Measurements from ENCODE around the gene DDX1. TPM values are rescaled to one million over a fixed set of nuclear protein-coding genes. Genes with fewer than 3 reads are reported as not detected.

DDX1 gene
- total and polyA plus RNA-seq, 10 of the 15 experiments (the other 5 are each of a cell fraction or from before 2014, with no cell fraction given), result 53.2 to 134 (median 85.6) TPM

GRCh38 chr2:15640261-15640711 is 48.6 kb downstream of the DDX1 start:
- in situ Hi-C loops (cut with MboI), result loop anchor here (10.0 kb wide), 2 partner anchors 975 to 1115 kb away; no protein-coding TSS in a partner anchor
- H3K9me3 ChIP-seq (replicated peaks; ENCODE audit: control insufficient read depth, insufficient read depth, low read length), result no peaks in the 10 kb centered on the region
- H2AFZ ChIP-seq (ENCODE audit: control insufficient read depth, low read depth, low read length), result no peak overlapping the region
- H3K4me2 ChIP-seq (ENCODE audit: control insufficient read depth, insufficient read depth), result no peak overlapping the region
- 78% methylated on average over 6 of the region's 6 CpGs for WGBS (ENCODE audit: insufficient coverage, insufficient replicate concordance, low lambda C conversion rate, missing lambda C conversion rate)
- H3K9ac ChIP-seq (ENCODE audit: control insufficient read depth, insufficient read depth, low read length), result no peak overlapping the region
- H4K20me1 ChIP-seq (ENCODE audit: control insufficient read depth, insufficient read depth), result no peaks in the 10 kb centered on the region
- SMC1A ChIA-PET (ENCODE audit: uncharacterized antibody, unreplicated experiment), result no interaction called here
- POLR2A ChIA-PET, result no interaction called here
- DNase-seq (ENCODE audit: low read depth, low spot score), result no peak
- H3K36me3 ChIP-seq (ENCODE audit: control insufficient read depth in 2 of 2, insufficient read depth in 2 of 2, low read length in 1 of 2), result peaks cover 0 to 7% of the 10 kb centered on the region in 2 experiments; a peak in 2 of 4 replicates
- no TSS peak for BruUV-seq (replicated peaks)
- intact Hi-C loops (cut with micrococcal nuclease; ENCODE audit: unreplicated experiment), result no loop called here
- no peaks in the 10 kb centered on the region for H3K79me2 ChIP-seq (ENCODE audit: control insufficient read depth, insufficient read depth, low read length)
- H3K4me3 ChIP-seq, result no peak overlapping the region
- no peak for TF ChIP-seq CBX3 (IDR thresholded peaks at IDR 0.05; ENCODE audit: borderline replicate concordance, low read depth)
- TF ChIP-seq BHLHE40 (IDR thresholded peaks at IDR 0.05; ENCODE audit: borderline replicate concordance in 1 of 2, low read depth in 2 of 2, low read length in 1 of 2), result no peak
- no peak for FAIRE-seq
- H3K27ac ChIP-seq (ENCODE audit: control insufficient read depth, insufficient read depth), result no peak overlapping the region
- no peaks in the 10 kb centered on the region for H3K4me1 ChIP-seq (ENCODE audit: control insufficient read depth, insufficient read depth, low read length)
- CTCF ChIA-PET, result interaction anchor here (3.4 kb wide), 1 partner anchor 11 kb away, joined by 11 read pairs; no protein-coding TSS in a partner anchor
- RAD21 ChIA-PET (ENCODE audit: unreplicated experiment), result no interaction called here
- no peaks in the 10 kb centered on the region for H3K27me3 ChIP-seq (replicated peaks in 1 of 2; ENCODE audit: control insufficient read depth in 2 of 2, insufficient read depth in 2 of 2, low read length in 1 of 2)
- ATAC-seq, result no peak

DNA sequence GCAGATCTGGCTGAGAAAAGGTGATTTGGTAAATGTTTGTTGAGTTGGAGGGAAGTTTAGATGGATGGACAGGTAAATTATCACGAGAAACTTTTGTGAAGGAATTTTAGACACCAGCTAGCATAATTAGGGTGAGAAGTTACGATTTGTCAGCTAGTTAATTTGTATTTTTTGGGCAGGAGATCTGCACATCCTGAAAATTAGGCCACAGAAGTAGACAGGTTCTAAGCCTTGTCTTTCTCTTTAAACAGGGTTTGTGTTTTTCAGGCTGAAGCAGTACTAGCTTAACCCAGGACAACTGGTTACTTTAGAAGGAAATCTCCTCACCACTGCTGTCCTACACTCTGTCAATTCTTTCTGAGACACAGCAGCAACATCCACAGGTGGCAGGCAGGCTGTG is 49.1 kb downstream of the DDX1 start:
- ChIA-PET SMC1A (ENCODE audit: uncharacterized antibody, unreplicated experiment) (no interaction called here), RAD21 (ENCODE audit: unreplicated experiment) (no interaction called here), POLR2A (no interaction called here), CTCF (interaction anchor here (3.4 kb wide), 1 partner anchor 11 kb away, joined by 11 read pairs; no protein-coding TSS in a partner anchor)
- Histone ChIP-seq H3K36me3 (ENCODE audit: control insufficient read depth in 2 of 2, insufficient read depth in 2 of 2, low read length in 1 of 2) (peaks cover 0 to 7% of the 10 kb centered on the region in 2 experiments; a peak in 2 of 4 replicates), H4K20me1 (ENCODE audit: control insufficient read depth, insufficient read depth) (no peaks in the 10 kb centered on the region), H3K27ac (ENCODE audit: control insufficient read depth, insufficient read depth) (no peak overlapping the region), H3K9me3 (replicated peaks; ENCODE audit: control insufficient read depth, insufficient read depth, low read length) (no peaks in the 10 kb centered on the region), H3K4me3 (no peak overlapping the region), H3K4me1 (ENCODE audit: control insufficient read depth, insufficient read depth, low read length) (no peaks in the 10 kb centered on the region), H3K9ac (ENCODE audit: control insufficient read depth, insufficient read depth, low read length) (no peak overlapping the region), H3K4me2 (ENCODE audit: control insufficient read depth, insufficient read depth) (no peak overlapping the region), H2AFZ (ENCODE audit: control insufficient read depth, low read depth, low read length) (no peak overlapping the region), H3K79me2 (ENCODE audit: control insufficient read depth, insufficient read depth, low read length) (no peaks in the 10 kb centered on the region), H3K27me3 (replicated peaks in 1 of 2; ENCODE audit: control insufficient read depth in 2 of 2, insufficient read depth in 2 of 2, low read length in 1 of 2) (no peaks in the 10 kb centered on the region)
- ATAC-seq (no peak), DNase-seq (ENCODE audit: low read depth, low spot score) (no peak), FAIRE-seq (no peak)
- in situ Hi-C loops (cut with MboI), result loop anchor here (10.0 kb wide), 2 partner anchors 974 to 1114 kb away; no protein-coding TSS in a partner anchor
- 96% methylated on average over 2 of the region's 2 CpGs for WGBS (ENCODE audit: insufficient coverage, insufficient replicate concordance, low lambda C conversion rate, missing lambda C conversion rate)
- no TSS peak for BruUV-seq (replicated peaks)
- intact Hi-C loops (cut with micrococcal nuclease; ENCODE audit: unreplicated experiment), result no loop called here
- no peak for TF ChIP-seq SIN3A (IDR thresholded peaks at IDR 0.05; ENCODE audit: low read depth, low read length)
- TF ChIP-seq, protein P1, sequence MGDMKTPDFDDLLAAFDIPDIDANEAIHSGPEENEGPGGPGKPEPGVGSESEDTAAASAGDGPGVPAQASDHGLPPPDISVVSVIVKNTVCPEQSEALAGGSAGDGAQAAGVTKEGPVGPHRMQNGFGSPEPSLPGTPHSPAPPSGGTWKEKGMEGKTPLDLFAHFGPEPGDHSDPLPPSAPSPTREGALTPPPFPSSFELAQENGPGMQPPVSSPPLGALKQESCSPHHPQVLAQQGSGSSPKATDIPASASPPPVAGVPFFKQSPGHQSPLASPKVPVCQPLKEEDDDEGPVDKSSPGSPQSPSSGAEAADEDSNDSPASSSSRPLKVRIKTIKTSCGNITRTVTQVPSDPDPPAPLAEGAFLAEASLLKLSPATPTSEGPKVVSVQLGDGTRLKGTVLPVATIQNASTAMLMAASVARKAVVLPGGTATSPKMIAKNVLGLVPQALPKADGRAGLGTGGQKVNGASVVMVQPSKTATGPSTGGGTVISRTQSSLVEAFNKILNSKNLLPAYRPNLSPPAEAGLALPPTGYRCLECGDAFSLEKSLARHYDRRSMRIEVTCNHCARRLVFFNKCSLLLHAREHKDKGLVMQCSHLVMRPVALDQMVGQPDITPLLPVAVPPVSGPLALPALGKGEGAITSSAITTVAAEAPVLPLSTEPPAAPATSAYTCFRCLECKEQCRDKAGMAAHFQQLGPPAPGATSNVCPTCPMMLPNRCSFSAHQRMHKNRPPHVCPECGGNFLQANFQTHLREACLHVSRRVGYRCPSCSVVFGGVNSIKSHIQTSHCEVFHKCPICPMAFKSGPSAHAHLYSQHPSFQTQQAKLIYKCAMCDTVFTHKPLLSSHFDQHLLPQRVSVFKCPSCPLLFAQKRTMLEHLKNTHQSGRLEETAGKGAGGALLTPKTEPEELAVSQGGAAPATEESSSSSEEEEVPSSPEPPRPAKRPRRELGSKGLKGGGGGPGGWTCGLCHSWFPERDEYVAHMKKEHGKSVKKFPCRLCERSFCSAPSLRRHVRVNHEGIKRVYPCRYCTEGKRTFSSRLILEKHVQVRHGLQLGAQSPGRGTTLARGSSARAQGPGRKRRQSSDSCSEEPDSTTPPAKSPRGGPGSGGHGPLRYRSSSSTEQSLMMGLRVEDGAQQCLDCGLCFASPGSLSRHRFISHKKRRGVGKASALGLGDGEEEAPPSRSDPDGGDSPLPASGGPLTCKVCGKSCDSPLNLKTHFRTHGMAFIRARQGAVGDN (IDR thresholded peaks at IDR 0.05), result no peak
- TF ChIP-seq SKIL (IDR thresholded peaks at IDR 0.05; ENCODE audit: low read depth, poor library complexity, severe bottlenecking), result no peak
- TF ChIP-seq TCF12 (IDR thresholded peaks at IDR 0.05; ENCODE audit: low read depth, low read length), result no peak
- TF ChIP-seq TCF3 (IDR thresholded peaks at IDR 0.05; ENCODE audit: borderline replicate concordance, insufficient read depth, low read depth, low read length), result no peak
- TF ChIP-seq CHD2 (IDR thresholded peaks at IDR 0.05; ENCODE audit: borderline replicate concordance, low read depth, low read length), result no peak
- TF ChIP-seq SP1 (IDR thresholded peaks at IDR 0.05; ENCODE audit: low read depth, low read length), result no peak
- no peak for TF ChIP-seq NFXL1 (IDR thresholded peaks at IDR 0.05; ENCODE audit: borderline replicate concordance)
- TF ChIP-seq ZNF207 (IDR thresholded peaks at IDR 0.05; ENCODE audit: borderline replicate concordance), result no peak
